Stimulated activated CD4-positive, alpha-beta T cell treated with anti-CD3 and anti-CD28 coated beads, TNF-alpha, amount 100 ng/mL, for 24 hours (primary cell): ENCODE data around the gene YWHAH.
"Not testable (repeated sequence)": the region's sequence is repeated elsewhere in the genome, so short reads cannot be mapped to it uniquely, and the experiment has no call there.

Source experiments
- DNase-seq, 3 experiments: peaks; one replicate each; pipeline ENCODE4 v3.0.0-alpha.2; 2020; ENCODE audit warnings: low read depth in 3 of 3

Gene YWHAH

DNA sequence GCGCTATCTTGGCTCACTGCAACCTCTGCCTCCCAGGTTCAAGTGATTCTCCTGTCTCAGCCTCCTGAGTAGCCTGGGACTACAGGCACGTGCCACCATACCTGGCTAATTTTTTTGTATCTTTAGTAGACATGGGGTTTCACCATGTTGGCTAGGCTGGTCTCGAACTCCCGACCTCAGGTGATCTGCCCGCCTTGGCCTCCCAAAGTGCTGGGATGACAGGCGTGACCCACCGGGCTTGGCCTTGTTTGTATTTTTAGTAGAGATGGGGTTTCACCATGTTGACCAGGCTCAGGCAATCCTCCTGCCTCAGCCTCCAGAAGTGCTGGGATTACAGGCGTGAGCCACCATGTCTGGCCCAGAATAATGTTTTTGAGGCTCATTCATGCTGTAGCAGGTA, 37.6 kb downstream of the YWHAH start:
- DNase-seq: not testable (repeated sequence)

GRCh38 chr22:31983911-31984656, 39.7 kb downstream of the YWHAH start:
- DNase-seq: no peak

- no peak for DNase-seq
Observed at GRCh38 chr22:31987218-31987617, 42.9 kb downstream of the YWHAH start.

- DNase-seq: no peak
Observed at GRCh38 chr22:31991102-31991839, 46.9 kb downstream of the YWHAH start.

GRCh38 chr22:31995046-31995445, 50.7 kb downstream of the YWHAH start:
- DNase-seq: no peak

DNA sequence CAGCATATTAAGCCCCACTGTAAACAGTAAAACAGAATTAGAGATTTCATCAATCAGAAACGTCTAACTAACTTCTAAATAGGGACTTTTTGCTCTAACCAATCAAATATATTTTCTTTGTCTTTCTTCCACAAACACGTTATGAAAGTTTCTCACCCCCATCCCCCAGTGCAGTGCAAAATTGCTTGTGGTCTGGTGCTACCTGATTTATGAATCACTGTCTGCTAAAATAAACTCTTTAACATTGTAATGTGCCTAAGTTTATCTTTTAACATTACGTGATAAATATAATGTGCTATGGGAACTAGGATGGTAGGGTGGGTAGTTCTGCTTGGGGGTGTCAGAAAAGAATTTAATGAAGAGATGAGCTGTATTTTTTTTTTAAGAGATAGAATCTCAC, 51.5 kb downstream of the YWHAH start:
- no peak for DNase-seq

GRCh38 chr22:31998784-31999385, 54.5 kb downstream of the YWHAH start:
- DNase-seq: no peak

DNA sequence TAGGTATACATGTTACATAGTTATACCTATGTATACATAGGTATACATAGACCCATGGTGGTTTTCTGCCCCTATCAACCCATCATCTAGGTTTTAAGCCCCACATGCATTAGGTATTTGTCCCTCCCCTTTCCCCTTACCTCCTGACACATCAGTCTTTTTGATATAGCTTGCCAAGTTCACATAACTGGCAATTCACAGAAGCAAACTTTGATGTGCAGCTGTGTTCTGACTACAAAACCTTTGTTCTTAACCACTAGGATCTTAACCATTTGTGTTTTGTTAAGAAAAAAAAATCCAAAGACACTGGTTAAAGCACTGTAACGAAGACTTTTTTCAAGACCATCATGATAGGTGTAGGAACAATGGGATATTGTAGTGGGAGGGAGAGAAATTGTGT, 55.8 kb downstream of the YWHAH start:
- no peak for DNase-seq

DNA sequence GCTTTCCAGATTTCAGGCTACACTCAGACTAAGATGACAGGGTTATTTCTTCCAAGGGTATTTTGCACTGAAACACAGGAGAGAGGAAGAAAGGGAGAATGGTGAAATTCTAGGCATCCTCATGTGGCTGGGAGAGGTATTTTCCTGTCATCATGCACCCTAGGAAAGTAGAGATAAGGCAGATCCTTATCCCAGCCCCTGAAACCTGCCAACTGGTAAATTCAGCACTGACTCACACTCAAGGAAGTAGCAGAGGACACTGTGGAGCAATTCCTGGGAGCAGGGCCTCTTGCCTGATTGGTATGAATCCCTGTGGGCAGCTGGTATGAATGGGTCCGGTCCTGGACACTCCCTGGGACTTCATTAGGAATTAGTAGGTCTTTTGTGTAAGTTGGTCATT, 61.1 kb downstream of the YWHAH start:
- no peak for DNase-seq
